H4 (cell line): Measurements from ENCODE around the gene RPH3AL. TPM values are rescaled to one million over a fixed set of nuclear protein-coding genes. Genes with fewer than 3 reads are reported as not detected.
"Not testable (repeated sequence)": the region's sequence is repeated elsewhere in the genome, so short reads cannot be mapped to it uniquely, and the experiment has no call there.

ENCODE experiments used
- DNase-seq: peaks from one replicate; pipeline ENCODE4 v3.0.0-alpha.2; 2015; ENCODE audit warnings: low spot score
- total RNA-seq: library from RNA; depleted of rRNA; stranded (reverse); fragments of >200 nt; shearing (Covaris generic); gene quantifications from 2 replicates; pipeline ENCODE4 v1.2.3, GENCODE V29; 2014; rRNA removed

The RPH3AL gene
- total RNA-seq, 1 experiment from 2014 or later: 6.0 TPM

DNA sequence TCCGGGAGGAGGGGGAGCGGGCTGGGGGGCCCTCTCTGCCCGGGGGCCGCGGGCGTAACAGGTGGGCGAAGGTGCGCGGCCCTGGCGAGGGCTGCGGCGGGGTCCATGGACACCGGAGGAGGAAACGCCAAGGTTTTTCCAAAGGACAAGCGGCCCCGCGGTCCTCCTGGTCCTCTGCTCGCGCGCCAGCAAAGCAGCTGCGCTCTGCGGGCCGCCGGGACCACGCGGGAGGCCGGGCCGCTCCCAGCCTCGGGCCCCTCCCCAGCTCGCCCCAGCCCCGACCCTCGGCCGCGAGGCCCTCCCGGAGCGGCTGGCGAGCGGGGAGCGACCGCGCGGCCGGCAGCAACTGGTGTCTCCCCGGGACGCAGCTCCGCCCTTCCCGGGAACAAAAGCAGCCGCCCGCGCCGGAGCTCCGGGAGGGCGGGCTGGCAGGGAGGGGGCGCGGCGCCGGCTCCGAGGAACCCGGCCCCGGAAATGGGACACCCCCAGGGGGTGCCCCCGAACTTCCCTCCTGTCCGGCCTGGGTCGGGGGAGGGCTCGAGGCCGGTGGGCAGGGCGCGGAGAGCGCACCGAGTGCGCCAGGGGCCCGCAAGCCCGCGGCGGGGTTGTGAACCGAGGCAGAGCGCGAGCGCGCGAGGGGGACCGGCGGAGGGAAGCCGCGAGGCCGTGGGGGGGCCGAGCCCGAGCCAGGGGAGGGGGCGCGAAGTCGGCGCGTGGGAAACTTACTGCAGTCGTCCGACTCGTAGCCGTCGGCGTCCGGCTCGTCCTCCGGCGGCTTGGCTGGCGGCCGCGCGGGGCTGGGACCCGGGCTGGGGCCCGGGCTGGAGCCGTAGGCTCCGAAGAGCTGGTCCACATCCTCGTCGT lies 172.0 kb downstream of the RPH3AL start:
- no peak for DNase-seq

DNA sequence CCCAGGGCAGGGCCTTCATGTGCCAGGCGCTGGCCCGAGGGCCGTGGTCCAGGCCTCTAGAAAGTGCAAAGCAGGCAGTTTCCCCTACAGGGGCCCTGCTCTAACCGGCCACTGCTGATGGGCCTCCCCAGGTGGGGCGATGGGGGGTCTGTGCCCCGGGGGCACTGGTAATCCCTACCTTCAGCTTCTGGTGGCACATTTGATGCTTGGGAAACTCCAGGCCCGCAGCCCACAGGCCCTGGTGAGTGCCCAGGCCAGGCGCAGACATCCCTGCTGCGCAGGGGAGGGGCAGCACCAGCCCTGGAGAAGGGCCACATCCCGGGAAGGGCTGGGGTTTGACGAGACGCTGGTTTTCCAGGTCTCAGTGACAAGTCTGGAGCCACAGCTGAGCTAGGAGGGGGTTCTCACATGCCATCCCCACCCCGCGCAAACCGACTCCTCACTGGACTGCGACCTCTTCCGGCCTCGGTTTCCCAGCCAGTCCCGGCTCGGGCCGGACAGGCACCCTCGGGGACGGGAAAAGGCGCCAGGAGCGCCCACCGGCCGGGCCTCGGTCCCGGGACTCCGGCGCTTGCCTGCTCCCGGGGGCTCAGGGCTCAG lies 172.7 kb downstream of the RPH3AL start:
- DNase-seq: no peak

DNA sequence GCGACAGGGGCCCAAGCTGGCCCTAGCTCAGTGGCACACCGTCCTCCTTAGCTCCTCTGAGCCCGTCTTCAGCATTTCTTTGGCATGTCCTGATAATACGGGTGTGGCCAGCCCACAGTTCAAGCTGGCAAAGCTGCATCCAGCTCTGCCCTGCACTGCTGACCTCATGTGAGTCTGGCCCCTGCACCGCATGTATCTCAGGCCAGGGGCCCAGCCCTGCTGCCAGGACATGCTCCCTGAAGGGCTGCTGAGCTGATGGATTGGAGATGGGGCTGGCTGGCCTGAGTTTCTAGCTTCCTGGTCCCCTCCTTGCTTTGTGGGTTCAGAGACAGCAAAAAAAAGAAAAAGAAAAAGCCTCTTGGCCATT lies 173.6 kb downstream of the RPH3AL start:
- no peak for DNase-seq

DNA sequence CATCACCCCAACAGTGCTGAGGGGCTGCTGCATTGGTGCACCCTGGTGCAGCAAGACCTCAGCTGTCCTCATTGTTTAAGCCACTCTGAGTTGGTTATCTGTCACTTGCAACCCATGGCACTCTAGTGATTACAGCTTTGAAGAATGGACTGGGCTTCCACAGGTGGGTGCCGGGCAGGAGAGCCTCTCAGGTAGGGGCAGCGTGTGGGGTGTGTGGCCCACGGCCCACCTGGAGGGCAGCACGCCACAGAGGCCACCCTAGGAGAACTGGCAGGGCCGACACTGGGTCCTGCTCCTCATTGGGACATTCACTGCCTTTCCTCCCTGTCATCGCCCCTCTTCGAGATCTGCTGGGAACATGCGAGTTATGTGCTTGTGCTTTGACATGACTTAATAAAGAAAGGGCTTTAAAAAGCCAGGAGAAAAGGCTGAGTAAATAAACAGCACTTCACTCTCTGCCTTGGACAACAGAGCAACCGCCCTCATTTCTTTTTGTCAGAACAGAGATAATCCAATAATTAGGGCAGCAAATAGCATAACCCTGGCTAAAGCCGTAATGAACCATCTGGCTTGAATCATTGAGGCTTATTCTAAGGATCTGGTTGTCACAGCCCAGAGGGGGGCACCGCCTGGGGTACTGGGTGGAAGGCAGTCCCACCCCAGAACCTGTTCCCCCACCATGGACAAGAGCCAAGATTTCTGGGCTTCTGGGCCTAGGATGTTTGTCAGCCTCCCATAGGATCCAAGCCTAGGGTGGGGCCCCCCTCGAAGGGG lies 174.1 kb downstream of the RPH3AL start:
- DNase-seq: no peak

DNA sequence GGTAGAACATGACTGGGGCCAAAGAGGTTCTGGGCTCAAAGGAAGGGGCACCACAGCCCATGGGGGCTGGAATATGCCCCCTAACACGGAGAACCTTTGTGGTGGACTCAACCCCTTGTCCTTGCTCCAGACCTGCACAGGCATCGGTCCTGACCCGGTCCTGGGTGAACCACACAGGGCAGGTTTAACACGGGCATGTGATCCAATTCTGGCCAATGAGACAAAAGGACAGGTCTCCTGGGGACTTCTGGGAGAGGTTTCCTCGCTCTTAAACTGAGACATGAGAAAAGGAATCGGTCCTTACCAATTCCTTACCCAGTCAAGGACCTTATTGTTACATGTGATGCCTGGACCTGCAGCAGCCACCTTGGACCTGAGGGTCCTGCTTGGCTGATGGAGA lies 174.8 kb downstream of the RPH3AL start:
- DNase-seq: no peak

DNA sequence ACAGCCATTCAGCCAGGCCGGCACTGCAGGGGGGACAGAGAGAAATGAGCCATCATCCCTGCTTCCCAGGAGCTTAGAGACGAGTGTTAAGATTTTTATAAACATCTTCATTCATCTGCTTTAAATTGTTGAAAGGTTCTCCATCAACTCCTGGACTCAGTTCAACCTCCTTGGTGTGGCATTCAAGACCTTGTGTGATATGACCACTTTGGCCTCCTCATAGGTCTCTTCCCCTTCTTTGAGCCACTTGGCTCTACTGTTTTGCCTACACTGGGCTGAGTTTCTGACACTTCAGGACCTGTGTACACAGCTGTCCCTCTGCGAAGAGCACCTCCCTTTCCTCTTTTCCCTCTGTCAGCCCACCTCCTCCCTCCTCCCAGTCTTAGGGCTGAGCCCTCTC lies 175.5 kb downstream of the RPH3AL start:
- no peak for DNase-seq

DNA sequence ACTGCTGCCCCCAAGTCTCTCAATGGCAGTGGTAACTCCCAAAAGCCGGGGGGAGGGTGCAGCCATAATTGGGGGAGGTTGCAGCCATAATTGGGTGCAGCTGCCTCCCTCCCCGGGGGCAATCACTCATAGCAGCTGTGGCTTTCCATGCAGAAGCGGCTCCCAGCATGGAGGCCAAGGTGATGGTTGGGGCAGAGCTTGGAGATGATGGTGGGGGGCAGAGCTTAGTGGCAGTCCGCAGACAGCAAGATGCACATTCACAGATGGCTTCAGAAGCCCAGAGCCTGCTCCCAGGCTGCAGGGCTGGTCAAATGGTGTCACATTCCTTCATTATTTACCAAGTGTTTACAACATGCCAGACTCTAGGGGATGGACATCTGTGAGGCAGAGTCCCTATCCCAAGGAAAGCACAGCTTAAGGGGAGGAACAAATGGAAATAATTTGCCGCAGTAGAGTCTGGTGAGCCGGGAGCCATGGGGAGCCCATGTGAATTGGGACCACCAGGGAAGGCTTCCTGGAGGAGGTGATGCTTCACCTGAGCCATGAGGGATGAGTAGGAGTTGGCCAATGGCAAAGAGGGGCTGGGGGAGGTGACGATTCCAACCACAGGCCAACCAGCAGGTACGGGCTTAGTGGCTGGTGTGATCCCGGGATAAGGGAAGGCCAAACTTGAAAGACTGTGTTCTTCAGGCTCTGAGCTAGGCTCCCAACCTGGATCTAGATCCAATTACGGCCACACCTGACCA lies 179.3 kb downstream of the RPH3AL start:
- DNase-seq: no peak

DNA sequence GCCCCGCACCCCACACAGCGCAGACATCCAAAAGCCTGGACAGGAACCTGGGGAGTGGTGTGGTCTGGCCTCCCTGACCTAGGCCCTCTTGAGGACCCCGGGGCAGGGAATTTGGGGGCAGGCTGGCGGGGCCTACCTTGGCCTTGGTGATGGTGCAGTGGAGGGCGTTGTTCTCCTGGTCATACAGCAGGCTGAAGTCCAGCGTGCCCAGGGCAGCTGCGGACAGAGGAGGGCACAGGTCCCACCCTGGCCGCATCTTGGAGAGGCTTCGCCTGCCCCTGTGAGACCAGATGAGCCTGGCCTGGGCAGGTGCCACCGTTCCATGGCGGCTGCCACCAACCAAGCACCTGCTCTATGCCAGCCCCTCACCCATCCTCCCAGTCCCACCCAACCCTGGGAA lies 180.2 kb downstream of the RPH3AL start:
- DNase-seq: no peak

DNA sequence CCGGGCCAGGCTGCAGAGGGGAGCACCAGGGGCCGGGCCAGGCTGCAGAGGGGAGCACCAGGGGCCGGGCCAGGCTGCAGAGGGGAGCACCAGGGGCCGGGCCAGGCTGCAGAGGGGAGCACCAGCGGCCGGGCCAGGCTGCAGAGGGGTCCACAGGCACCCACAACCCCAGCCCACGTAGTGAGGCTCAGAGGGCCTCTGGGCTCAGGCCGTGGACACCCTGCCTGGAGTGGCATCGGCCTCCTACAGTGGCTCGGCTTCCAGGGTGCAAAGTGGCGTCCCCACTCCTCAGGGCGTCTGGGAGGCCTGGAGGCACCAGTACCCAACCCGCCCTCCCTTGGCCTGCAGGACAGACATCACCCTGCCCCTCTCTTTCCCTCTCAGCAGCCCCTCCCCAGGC lies 180.7 kb downstream of the RPH3AL start:
- DNase-seq: no peak

DNA sequence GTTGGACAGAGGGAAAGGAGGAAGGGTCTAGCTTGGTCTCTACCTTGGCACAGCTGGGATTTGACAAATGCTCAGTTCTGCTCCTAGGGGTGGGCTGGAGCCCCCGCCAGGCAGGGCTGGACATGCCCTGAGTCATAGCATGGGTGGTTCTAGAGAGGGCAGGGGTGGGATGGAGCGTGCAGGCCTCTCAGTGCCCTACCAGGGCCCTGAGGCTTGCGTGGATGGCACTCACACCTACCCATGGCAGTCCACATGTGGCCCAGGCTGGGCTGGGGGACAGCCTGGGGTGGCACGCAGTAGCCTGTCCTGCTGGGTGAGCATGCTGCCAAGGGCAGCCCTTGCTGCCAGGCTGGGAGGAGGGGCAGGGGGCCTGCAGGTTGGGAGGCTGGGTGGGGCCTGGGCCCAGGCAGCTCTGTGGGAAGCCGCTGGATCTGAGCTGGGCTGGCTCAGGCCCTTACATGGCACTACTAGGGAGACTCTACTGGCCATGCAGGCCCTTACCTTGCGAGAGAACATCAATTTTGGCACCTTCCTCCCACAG lies 182.4 kb downstream of the RPH3AL start:
- no peak for DNase-seq

DNA sequence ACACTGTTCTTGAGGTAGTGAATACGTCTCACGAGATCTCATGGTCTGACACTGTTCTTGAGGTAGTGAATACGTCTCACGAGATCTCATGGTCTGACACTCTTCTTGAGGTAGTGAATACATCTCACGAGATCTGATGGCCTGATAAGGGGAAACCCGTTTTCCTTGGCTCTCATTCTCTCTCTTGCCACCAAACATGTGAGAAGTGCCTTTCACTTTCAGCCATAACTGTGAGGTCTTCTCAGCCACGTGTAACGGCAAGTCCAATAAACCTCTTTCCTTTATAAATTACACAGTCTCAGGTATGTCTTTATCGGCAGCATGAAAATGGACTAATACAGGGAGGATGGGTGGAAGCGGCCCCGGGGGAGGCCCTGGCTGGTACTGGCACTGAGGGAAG lies 184.0 kb downstream of the RPH3AL start:
- not testable (repeated sequence) for DNase-seq

DNA sequence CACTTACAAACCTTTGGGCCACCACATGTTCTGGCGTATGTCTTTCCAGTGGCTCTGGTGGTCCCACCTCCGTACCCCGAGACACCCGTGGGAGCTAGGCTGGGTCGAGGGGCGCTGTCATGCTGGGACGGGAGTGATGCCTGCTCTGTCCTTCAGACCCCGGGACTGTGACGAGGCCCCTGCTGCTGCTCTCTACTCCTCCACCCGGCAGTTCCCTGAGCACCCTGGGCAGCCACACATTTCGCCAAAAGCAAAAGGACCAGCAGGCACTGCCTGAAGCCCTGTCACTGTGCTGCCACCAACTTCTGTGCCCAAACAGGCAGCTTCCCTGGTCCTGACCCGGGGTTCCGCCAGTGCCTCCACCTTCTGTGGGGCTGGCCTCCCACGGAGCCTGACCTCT lies 186.7 kb downstream of the RPH3AL start:
- no peak for DNase-seq

DNA sequence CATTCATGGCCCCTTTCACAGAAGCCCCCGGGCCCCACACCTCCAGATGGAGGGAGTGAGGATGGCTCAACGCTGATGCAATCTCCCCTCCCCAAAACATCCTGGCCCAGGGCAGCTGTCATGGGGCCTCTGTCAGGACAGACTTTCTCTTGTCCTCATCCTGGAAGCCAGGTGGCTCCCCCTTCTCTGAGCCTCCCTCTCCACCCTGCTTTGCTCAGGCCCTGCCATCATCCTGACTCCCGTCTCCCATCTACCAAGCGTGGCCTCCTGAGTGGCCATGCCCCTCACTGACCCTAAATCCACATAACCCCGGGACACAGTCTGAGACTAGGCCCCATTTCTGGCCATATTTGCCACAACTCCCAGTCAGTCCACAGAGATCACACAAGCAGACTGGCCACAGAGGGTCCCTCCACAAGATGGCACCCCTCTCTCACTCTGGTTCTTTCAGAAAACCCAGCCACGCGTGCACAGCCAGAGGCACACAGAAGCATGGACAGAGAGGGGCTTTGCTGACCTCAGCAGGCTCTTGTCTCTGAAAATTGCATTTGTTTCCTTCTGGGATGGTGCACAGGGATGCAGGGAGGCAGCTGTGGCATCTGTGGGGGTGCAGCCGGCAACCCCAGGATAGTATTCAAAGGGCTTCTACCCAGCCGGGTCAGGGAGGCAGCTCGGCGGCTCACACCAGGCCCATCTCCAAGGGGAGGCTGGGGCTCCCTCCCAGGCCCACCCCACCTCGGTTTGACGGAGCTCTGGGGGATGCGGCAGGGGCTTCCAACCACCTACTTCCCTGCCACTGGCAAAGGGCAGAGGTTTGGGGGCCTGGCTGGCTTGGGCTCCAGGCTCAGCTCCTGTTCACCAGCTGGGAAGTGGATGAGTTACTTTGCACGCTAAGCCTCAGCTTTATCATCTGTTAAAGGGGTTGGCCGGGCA lies 188.0 kb downstream of the RPH3AL start:
- peak; percentile 39 for DNase-seq

DNA sequence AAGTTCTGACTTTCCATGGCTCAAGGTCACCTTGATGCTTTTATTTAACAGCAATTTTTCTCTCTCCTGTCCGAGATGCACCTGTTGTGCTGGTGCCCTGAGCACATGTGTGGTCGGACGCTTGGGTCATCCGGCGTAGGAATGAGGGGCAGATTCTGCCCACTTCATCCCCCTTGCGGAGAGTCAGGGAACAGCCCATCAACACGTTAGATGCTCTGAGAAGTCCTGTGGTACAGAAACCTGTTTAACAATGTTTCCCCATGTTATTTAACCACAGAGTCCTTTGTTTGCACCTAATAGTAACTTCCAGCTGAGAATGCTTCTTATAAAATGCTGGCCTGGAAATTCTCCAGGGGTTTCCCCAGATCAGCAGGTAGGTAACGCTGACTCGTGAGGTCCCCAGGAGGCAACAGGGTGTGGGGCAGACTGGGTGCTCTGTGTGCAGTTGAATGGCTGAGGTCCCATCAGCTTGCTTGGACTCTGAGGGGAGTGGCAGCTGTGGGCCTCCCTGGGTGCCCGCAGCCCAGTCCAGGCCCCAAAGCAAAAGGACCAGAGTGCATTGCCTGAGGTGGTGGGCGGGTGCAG lies 189.0 kb downstream of the RPH3AL start:
- DNase-seq: no peak

DNA sequence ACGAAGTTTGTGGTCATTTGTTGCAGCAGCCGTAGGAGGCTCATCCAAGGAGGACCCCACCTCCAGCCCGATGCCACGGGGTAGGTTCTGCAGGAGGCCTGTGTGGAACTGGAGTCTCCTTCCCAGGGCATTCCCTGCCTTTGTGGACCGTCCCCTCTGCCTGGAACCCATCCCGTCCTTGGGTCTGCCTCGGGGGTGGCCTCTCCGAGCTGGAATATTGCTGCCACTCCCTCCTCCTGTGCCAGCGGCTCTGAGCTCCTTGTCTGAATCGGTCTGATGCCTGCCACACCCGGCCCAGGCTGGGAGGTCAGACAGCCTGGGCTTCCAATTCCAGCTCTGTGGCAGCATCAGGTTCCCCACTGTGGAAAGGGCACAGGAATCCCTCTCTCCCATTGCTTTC lies 189.9 kb downstream of the RPH3AL start:
- no peak for DNase-seq

Other genes with a start within 250 kb of the RPH3AL start
- not detected in 2 replicates for gene SCGB1C2, start 215.2 kb downstream of the RPH3AL start, total RNA-seq
- not detected in 2 replicates for gene DOC2B, start 171.2 kb downstream of the RPH3AL start, total RNA-seq
- gene RFLNB, start 93.1 kb upstream of the RPH3AL start, total RNA-seq: 35.7 and 40.5 TPM in 2 replicates